Measurements from ENCODE around the gene GPR62. TPM values are rescaled to one million over a fixed set of nuclear protein-coding genes. Genes with fewer than 3 reads are reported as not detected.

Gene GPR62
- total and polyA plus RNA-seq, 2 of the 8 experiments (the other 6 are each of a cell fraction or from before 2014, with no cell fraction given): 0.22 to 0.29 TPM

DNA sequence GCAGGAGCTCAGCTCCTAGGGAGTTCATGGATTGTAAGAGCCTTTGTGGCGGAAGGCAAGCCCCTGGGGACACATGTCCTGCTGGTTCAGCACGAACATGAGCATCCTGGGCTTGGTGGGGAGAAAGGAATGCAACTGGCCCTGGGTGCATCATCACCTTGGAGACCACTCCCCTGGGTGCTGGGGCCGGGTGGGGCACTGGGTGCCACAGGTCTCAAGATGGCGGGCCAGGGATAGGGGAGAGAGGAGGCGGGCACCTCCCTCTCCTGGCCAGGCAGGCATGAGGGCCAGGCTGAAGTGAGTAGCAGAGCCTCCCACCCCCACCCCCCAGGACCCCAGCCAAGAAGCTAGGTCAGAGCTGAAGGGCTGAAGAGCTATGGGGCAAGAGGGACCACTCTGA lies 11.3 kb downstream of the GPR62 start:
- Histone ChIP-seq H2AFZ (ENCODE audit: low read length) (no peak overlapping the region), H2BK120ac (replicated peaks; ENCODE audit: low read depth, low read length) (no peak overlapping the region), H3K23ac (ENCODE audit: insufficient read length) (no peak overlapping the region), H3K36me3 (ENCODE audit: control insufficient read depth in 2 of 4, insufficient read depth in 4 of 4, low read length in 3 of 4) (no peaks in the 10 kb centered on the region), H3K56ac (replicated peaks; ENCODE audit: insufficient read length, low read depth, low read length) (no peak overlapping the region), H3K79me1 (ENCODE audit: low read depth, low read length) (no peaks in the 10 kb centered on the region), H2AK5ac (ENCODE audit: low read depth, low read length) (peak overlapping the region; percentile 82; the same call in 1 of the 2 replicates), H3K9ac (replicated peaks in 1 of 4; ENCODE audit: extremely low read depth in 1 of 4, low read depth in 3 of 4, low read length in 3 of 4) (no peak overlapping the region), H2BK20ac (ENCODE audit: low read length) (0 out of 2 replicates have a peak overlapping the region, but pooled peaks have one; percentile 61), H3K27me3 (replicated peaks in 1 of 4; ENCODE audit: control insufficient read depth in 3 of 4, extremely low read depth in 1 of 4, insufficient read depth in 3 of 4, low read length in 3 of 4) (peaks cover 0 to 13% (median 2%) of the 10 kb centered on the region in 4 experiments; a peak in 5 of 7 replicates), H3K4me1 (replicated peaks in 1 of 4; ENCODE audit: control insufficient read depth in 3 of 4, insufficient read depth in 4 of 4, low read length in 3 of 4) (peaks cover 12 to 42% (median 33%) of the 10 kb centered on the region in 4 experiments), H3K9me3 (ENCODE audit: insufficient read depth in 2 of 2, low read depth in 1 of 2, low read length in 1 of 2) (no peaks in the 10 kb centered on the region), H3K18ac (ENCODE audit: extremely low read depth, low read length) (peak overlapping the region; percentile 90), H2BK5ac (ENCODE audit: low read depth, low read length) (peak overlapping the region; percentile 44; the same call in 1 of the 2 replicates), H3K4ac (replicated peaks; ENCODE audit: insufficient read length, low read depth, low read length) (no peak overlapping the region), H4K5ac (ENCODE audit: insufficient read length, low read depth, low read length) (no peak overlapping the region), H3K4me3 (ENCODE audit: extremely low read depth in 1 of 4, insufficient read depth in 2 of 4, low read depth in 3 of 4, low read length in 4 of 4) (peak overlapping the region in 2 of 4 experiments; percentile 37 to 64; a peak in 4 of 8 replicates), H3K27ac (ENCODE audit: low read depth, low read length) (no peak overlapping the region), H3K23me2 (ENCODE audit: low read depth, low read length) (peaks cover 9% of the 10 kb centered on the region; the same call in 1 of the 2 replicates), H3K79me2 (ENCODE audit: control insufficient read depth in 1 of 2, insufficient read depth in 2 of 2, low read length in 2 of 2) (no peaks in the 10 kb centered on the region), H3K14ac (ENCODE audit: insufficient read length) (no peak overlapping the region), H3K4me2 (ENCODE audit: insufficient read depth in 1 of 2, low read depth in 2 of 2, low read length in 2 of 2) (peak overlapping the region; percentile 77 to 85), H4K8ac (ENCODE audit: extremely low read depth, insufficient read depth, low read length) (no peak overlapping the region; the same call in 1 of the 2 replicates), H2BK12ac (ENCODE audit: low read depth, low read length) (peak overlapping the region; percentile 80; the same call in 1 of the 2 replicates), H4K91ac (replicated peaks; ENCODE audit: insufficient read length, low read length) (peak overlapping the region; percentile 17), H4K20me1 (replicated peaks in 1 of 2; ENCODE audit: control insufficient read depth in 1 of 2, insufficient read depth in 2 of 2, low read length in 2 of 2) (peaks cover 0 to 8% of the 10 kb centered on the region in 2 experiments), H2BK15ac (ENCODE audit: low read length) (peak overlapping the region; percentile 46; the same call in 1 of the 2 replicates)
- WGBS, 2 experiments (ENCODE audit: extremely low coverage in 1 of 2, insufficient coverage in 1 of 2, insufficient read length in 1 of 2, insufficient replicate concordance in 2 of 2, low coverage in 1 of 2, low lambda C conversion rate in 2 of 2, missing lambda C conversion rate in 1 of 2): 86% methylated on average over 5 of the region's 5 CpGs; no CpG with 5 or more reads in 1 of the 2 experiments
- CTCF ChIA-PET (ENCODE audit: partially characterized antibody): interaction anchor here (1.7 to 10.5 kb wide), 3 partner anchors 9 to 86 kb away, joined by 4 to 66 read pairs (median 12); partner anchors contain the start of gene ACY1
- FAIRE-seq (no peak), DNase-seq (ENCODE audit: low read depth in 1 of 2, low spot score in 2 of 2) (no peak)
- TF ChIP-seq YY1 (IDR thresholded peaks at IDR 0.05; ENCODE audit: low read depth, low read length): 0 out of 2 replicates have a peak, but pooled peaks have one; percentile 12
- TF ChIP-seq, protein P1, sequence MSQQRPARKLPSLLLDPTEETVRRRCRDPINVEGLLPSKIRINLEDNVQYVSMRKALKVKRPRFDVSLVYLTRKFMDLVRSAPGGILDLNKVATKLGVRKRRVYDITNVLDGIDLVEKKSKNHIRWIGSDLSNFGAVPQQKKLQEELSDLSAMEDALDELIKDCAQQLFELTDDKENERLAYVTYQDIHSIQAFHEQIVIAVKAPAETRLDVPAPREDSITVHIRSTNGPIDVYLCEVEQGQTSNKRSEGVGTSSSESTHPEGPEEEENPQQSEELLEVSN (IDR thresholded peaks at IDR 0.05): no peak
- no peak for TF ChIP-seq JUND (IDR thresholded peaks at IDR 0.05; ENCODE audit: low read length)
- POLR2A ChIA-PET (ENCODE audit: partially characterized antibody): interaction anchor here (0.7 to 29.3 kb wide), 9 partner anchors 8 to 565 kb away, joined by 3 to 923 read pairs (median 8); partner anchors contain the start of genes ABHD14A, ABHD14B, ACY1 and GPR62

All from H1 (cell line).